NCI-H187 (cell line): Measurements from ENCODE around the gene MPO.

Source experiments
- DNase-seq, 2 experiments: peaks; one replicate each; lab custom pipeline; 2025; lab: John Stamatoyannopoulos, UW

MPO gene

DNA sequence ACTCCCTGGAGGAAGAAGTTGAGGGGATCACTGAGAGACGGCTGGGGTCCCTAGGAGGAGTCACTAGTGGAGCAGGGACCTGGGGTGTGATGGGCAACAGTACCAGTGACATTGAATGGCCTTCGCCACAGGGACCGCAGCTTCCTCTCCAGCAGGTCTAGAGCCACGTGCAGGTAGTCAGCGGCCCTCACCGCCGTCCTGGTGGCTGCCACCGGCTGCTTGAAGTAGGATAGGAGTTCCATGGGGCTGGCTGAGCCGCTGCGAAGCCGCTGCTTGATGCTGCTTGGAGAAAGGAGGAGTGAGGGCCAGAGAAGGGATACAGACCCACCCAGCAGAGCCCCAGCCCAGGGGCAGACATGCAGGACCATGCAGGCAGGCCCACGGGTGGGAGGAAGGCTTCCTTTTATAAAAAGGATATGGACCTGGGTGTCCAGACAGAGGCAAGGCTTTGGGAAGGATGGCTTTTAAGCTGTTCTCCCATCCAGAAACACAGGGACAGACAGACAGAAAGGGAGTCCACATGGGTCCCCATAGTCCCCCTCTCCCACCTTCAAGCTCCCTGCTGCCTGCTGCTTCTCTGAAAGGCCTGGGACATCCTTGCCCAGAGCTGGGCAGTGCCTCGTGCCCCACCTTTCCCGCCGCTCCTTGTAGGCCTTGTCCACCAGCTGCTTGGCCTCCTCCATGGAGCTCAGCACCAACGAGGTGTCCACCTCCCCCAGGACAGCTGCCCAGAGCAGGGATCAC, 827 bp downstream of the MPO start:
- no peak for DNase-seq

- no peak for DNase-seq
These were observed 1.6 kb downstream of the MPO start for GRCh38 chr17:58279016-58279711.

- DNase-seq = no peak
These were observed 2.1 kb downstream of the MPO start for GRCh38 chr17:58278661-58279015.

DNA sequence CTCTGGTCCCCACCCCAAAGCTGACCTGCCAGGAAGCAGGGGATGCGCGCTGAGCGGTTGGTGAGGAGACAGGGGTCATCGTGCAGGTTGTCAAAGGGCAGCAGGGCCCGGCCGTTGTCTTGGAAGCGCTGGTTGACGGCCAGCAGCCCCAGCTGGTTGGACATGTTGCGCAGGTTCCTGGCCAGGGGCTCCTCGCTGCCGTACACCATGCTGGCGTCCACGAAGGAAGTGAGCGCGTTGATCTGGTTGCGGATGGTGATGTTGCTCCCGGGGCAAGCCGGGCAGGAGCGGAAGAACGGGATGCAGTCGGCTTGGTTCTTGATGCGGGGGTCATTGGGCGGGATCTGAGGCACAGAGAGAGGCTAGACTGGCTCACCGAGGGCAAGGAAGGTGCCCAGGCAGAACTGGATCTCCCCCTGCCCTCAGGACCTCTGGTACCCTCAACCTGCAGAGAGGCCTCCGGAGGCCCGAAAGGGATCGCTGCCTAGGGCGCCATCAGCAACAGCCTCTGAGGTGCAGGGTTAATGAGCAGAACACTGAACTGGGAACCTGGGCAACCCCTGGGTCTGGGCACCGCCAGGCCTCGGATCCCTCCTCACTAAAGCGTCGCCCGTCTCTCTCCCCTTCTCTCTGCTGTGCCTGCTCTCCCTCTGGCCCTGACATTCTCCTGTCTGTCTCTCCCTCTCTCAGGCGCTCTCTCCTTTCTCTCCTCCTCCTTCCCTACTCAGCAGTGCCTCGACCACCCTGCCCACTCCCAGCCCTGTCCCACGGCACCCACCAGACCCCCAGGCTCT, 2.7 kb downstream of the MPO start:
- DNase-seq = no peak

GRCh38 chr17:58277107-58277801, 3.5 kb downstream of the MPO start:
- no peak for DNase-seq

DNA sequence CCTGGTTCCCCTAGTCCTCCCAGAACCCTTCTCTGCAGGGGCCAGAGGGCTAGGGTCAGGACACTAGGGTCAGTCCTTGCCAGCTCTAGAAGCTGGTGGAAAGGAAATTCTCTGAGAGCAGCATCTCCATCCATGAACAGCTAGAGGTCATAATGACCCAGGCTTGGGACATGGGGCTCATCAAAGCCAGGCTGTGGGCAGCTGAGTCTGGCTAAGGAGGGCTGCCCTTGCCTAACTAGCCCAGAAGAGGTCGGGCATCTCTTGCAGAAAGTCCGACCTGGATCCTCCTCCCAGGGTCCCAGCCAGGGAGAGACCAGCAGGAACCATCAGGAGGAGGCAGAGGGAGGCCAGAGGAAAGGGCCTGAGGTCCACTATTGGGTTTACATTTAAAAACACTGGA, 4.3 kb downstream of the MPO start:
- DNase-seq = no peak

- DNase-seq = no peak
These were observed 5.3 kb downstream of the MPO start for GRCh38 chr17:58275417-58275816.

DNA sequence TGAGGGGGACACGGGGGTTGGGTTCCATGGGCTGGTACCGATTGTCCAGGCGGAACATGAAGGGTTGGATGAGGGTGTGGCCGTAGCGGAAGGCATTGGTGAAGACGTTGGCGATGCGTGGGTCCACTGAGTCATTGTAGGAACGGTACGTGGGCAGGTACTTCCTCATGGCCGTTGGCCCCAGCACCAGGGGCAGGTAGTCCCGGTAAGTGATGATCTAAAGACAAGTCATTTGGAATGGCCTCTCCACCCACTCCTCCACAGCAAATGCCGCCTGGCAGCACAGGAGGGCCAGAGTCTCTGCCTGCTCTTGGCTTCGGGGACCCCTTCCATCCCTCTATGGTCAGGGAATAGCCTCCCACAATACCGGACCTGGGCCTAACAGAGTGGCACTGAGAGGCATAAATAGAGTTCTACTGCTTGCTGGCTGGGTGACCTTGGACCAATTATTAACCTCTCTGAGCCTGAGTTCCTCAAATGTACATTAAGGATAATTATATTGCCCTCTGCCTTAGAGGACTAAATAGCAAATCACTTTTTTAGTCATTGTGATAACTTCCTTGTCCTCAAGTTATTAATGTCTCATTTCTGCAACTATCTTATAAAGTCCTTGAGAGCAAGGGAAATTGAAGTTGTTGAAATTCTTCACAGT, 7.2 kb downstream of the MPO start:
- no peak for DNase-seq

DNA sequence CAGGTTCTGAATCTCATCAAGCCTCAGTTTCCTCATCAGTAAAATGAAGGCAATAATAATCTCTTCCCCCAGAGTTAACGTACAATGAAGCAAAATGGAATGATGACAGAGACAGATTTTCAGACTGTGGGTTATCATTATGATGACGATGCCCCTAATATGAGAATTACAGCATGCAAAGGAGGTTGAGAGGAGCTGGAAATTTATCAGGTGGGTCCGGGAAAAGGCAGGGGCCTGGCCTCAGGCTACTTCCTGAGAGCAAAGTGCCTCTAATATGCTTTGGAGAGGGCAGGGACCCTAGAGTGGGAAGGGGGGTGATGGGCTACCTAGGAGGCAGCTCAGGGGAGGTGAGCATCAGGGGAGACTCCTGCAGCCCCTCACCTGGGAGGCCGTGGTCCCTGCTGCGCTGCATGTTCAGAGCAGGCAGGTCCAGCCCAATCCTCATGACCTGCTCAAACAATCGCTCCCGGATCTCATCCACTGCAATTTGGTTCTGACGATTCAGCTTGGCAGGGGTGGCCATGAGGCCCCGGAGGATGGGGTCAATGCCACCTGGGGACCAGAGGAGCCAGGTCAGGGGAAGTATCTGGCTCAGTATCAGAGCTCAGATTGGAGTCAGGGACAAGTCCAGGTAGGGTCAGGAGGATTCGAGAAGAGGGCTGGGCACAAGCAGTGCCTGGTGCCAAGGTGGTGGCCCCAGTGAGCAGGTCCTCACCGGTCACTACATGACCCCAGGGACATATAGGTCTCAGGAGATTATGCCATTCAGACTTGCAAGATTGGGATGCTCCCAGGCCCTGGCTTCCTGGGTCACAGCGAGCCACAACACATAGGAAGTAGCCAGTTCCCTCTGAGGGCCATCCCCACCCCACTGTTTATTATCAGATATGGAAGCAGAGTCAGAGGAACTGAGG, 8.1 kb downstream of the MPO start:
- no peak for DNase-seq

- DNase-seq = no peak
These were observed 9.4 kb downstream of the MPO start for GRCh38 chr17:58271216-58271931.

- DNase-seq = no peak
These were observed 10.1 kb downstream of the MPO start for GRCh38 chr17:58270476-58271215.

GRCh38 chr17:58269557-58270291, 11.0 kb downstream of the MPO start:
- no peak for DNase-seq

- DNase-seq = no peak
These were observed 11.8 kb downstream of the MPO start for GRCh38 chr17:58268774-58269556.

GRCh38 chr17:58268326-58268725, 12.4 kb downstream of the MPO start:
- DNase-seq = no peak

DNA sequence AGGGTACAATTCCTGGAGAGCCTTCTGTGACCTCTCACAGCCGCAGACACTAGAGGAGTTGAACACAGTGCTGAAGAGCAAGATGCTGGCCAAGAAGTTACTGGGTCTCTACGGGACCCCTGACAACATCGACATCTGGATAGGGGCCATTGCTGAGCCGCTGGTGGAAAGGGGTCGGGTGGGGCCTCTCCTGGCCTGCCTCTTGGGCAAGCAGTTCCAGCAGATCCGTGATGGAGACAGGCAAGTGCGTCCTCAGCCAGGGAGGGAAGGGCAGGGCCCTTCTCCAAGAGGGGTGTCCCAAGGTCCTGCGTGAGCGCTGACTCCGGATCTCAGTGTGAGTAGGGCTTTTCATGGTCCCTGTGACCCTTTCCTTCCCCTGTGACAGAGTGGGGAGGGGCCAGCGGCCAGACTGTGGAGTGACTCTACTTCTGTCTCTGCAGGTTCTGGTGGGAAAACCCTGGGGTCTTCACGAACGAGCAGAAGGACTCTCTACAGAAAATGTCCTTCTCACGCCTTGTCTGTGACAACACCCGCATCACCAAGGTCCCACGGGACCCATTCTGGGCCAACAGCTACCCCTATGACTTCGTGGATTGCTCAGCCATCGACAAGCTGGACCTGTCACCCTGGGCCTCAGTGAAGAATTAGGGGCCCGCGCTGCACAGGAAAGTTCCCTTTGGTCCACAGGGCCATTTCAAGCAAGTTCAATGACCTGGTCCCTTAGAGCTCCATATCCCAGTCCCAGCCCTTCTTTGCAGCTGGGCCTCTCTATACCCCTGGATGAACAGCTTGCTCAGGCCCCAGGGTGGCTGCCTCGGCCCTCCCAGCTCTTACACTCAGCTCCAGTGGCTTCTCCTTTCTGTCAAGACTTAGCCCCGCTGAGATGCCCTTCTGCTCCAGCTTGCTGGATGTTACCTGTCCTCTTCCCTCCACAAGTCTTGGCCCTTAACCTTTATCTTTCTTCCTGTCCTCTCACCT, 13.1 kb downstream of the MPO start:
- no peak for DNase-seq
